HFF-Myc (cell line): ENCODE data around the gene LCP1.

Source experiments
- DNase-seq: peaks from one replicate; pipeline ENCODE4 v3.0.0-alpha.2; 2011; ENCODE audit warnings: low read depth; ENCODE audit errors: extremely low read depth
- H3K4me3 ChIP-seq: replicated peaks from 2 replicates; pipeline ENCODE4 v1.5.1; 2011; ENCODE audit warnings: low read depth, mild to moderate bottlenecking, control low read depth, low read length
- CTCF ChIP-seq: IDR thresholded peaks from 2 replicates; pipeline ENCODE4 v1.5.1; 2012; ENCODE audit warnings: mild to moderate bottlenecking, low read depth, low read length, control low read depth; ENCODE audit errors: missing control alignments

LCP1 gene

GRCh38 chr13:46182491-46182877 is 507 bp upstream of the LCP1 start:
- DNase-seq, result no peak
- H3K4me3 ChIP-seq, result no peak overlapping the region
- no peak for TF ChIP-seq CTCF

DNA sequence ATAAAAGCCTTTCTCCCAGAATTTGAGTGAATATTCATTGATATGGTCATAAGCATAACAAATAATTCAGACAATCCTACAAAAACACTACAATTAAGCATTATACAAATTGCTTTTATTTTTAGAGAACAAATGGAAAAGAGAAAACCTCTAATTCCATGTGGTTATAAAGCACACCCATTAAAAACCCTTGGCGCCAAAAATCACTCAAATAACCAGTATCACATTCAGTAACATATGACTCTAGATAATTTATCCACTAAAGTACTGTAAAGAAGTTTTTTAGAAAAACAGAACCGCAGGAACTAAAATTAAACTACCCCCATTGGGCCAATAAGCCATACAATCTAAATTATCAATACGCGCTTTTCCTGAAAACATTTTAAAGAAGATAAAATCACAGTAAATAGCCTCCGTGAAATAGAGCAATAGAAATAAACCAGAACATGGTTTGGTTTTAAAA is 569 bp downstream of the LCP1 start:
- H3K4me3 ChIP-seq, result no peak overlapping the region
- TF ChIP-seq CTCF, result no peak
- DNase-seq, result no peak

GRCh38 chr13:46179969-46180763 is 1.8 kb downstream of the LCP1 start:
- H3K4me3 ChIP-seq, result no peak overlapping the region
- TF ChIP-seq CTCF, result no peak

DNA sequence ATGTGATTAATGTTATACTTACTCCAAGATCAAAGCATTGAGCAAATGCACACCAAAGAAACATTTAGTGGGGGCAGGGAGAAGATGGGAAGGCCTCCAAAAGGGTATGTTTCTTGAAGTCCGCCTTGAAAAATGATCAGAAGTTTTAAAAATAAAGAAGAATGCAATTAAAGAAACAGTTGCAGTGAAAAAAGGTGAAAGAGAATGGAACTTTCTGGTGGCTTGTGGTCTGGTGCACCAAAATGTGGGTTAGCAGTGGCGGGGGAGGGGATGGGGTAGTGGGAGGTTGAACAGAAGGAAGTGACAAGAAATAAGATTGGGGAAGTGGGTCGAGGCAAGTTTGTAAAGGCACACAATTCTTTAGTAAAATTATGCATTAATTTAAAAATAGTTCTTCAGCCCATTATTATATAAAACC is 2.5 kb downstream of the LCP1 start:
- H3K4me3 ChIP-seq, result no peak overlapping the region
- TF ChIP-seq CTCF, result no peak
- DNase-seq, result no peak

More at GRCh38 chr13:46179969-46180763, 1.8 kb downstream of the LCP1 start:
- DNase-seq, result no peak

DNA sequence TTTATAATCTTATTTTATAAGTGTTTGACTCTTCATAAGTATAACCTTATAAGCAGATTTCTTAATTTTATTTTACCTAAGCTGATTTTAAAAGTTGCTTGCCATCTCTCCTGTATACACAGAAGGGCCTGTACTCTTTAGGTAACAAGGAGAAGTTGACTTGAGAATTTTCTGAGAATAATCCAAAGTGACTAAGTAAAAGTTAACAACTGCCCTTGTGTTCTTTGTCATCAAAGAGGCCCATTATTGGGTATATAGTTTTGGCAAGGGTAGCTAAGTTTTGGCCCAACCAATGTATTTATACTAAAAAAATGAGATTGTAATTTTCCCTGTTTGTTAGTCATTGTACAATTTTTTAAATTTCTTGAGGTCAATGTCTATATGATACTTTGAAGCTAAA is 3.2 kb downstream of the LCP1 start:
- no peak for DNase-seq
- H3K4me3 ChIP-seq, result no peak overlapping the region
- TF ChIP-seq CTCF, result no peak

DNA sequence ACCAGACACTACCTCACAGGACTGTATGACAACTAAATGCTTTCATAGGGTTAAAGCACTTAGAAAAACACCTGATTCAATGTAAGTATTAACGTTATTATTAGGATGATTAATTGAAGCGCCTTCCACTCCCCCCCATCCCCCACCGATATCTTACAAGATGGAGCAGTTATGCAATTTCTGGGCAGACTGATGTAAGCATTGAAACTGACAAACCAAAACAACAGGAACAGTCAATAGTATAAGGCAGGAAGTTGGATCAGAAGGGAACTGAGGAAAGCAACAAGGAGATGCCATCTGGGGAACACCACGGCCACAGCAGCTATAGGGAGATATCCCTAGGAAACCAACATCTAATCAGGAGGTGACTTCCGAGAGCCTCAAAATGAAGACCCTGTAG is 3.8 kb downstream of the LCP1 start:
- no peak for TF ChIP-seq CTCF
- H3K4me3 ChIP-seq, result no peak overlapping the region
- no peak for DNase-seq

DNA sequence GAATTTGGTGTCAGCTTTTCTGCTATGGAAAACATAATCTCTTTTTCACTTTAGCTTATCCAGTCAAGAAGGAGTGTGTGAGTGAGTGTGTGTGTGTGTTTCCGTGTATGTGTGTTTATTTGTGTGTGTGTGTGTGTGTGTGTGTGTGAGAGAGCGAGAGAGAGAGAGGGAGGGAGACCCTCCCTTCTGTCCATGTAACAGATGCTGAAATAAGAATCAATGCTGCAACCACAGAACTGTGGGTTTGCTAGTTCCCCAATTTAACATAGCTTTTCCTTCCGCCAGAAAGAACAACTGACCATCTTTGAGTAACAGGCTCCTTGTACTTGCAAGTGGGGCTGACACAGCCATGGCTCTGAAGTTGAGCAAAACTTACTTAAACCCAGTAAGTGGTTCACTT is 5.2 kb downstream of the LCP1 start:
- no peak for DNase-seq
- H3K4me3 ChIP-seq, result no peak overlapping the region
- TF ChIP-seq CTCF, result no peak
